ENCODE results near the gene ALAS1. TPM values are rescaled to one million over a fixed set of nuclear protein-coding genes. Genes with fewer than 3 reads are reported as not detected.

Gene ALAS1
- total and polyA plus RNA-seq, 2 experiments from 2014 or later: 30.4 to 33.9 TPM

DNA sequence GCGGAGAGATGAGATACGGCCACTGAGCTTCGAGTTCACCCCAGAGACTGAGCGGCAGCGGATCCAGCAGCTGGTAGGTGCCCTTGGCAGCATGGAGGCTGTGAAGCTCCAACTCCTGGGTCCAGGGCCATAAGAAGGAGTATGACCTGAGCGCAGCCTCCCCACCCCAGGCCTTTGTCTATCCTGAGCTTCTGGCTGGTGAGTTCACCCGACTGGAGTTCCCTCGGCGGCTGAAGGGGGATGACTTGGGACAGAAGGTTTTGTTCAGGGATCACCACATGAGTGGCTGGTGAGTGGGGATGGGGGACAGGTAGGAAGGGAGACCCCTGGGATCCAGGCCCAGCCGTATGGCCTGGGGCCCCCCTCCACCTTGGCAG is 50.2 kb downstream of the ALAS1 start:
- TF ChIP-seq EZH2phosphoT487 (IDR thresholded peaks at IDR 0.05; ENCODE audit: insufficient read depth, low read depth) (no peak), EZH2 (IDR thresholded peaks at IDR 0.05; ENCODE audit: insufficient read depth, poor library complexity, severe bottlenecking) (no peak)
- no peaks in the 10 kb centered on the region for H3K9me2 ChIP-seq (ENCODE audit: insufficient read depth)
- 94 to 97% methylated on average over 10 of the region's 10 CpGs for WGBS, 2 experiments (ENCODE audit: low coverage in 1 of 2, low lambda C conversion rate in 2 of 2, missing lambda C conversion rate in 2 of 2)
- peaks cover 6% of the 10 kb centered on the region; the same call in 1 of the 2 replicates for H3K36me3 ChIP-seq (ENCODE audit: low read depth)
- peaks cover 10% of the 10 kb centered on the region; the same call in 1 of the 2 replicates for H3K79me2 ChIP-seq (ENCODE audit: insufficient read depth)
- no peak overlapping the region for H3K9ac ChIP-seq
- H3K27ac ChIP-seq: no peak overlapping the region
- peaks cover 35% of the 10 kb centered on the region for H3F3A ChIP-seq (ENCODE audit: insufficient read depth)
- H3K4me1 ChIP-seq (ENCODE audit: insufficient read depth): peaks cover 18% of the 10 kb centered on the region
- in situ Hi-C loops (cut with MboI): no loop called here
- no peaks in the 10 kb centered on the region for H4K20me1 ChIP-seq (ENCODE audit: insufficient read depth)
- no peak for DNase-seq
- no peak overlapping the region for H3K4me3 ChIP-seq
- no peak overlapping the region for H3K4me2 ChIP-seq (ENCODE audit: unreplicated experiment)
- no peaks in the 10 kb centered on the region for H3K27me3 ChIP-seq (replicated peaks; ENCODE audit: insufficient read depth)
- no peak overlapping the region for H2AFZ ChIP-seq
- no peaks in the 10 kb centered on the region for H3K9me3 ChIP-seq (ENCODE audit: low read depth)

DNA sequence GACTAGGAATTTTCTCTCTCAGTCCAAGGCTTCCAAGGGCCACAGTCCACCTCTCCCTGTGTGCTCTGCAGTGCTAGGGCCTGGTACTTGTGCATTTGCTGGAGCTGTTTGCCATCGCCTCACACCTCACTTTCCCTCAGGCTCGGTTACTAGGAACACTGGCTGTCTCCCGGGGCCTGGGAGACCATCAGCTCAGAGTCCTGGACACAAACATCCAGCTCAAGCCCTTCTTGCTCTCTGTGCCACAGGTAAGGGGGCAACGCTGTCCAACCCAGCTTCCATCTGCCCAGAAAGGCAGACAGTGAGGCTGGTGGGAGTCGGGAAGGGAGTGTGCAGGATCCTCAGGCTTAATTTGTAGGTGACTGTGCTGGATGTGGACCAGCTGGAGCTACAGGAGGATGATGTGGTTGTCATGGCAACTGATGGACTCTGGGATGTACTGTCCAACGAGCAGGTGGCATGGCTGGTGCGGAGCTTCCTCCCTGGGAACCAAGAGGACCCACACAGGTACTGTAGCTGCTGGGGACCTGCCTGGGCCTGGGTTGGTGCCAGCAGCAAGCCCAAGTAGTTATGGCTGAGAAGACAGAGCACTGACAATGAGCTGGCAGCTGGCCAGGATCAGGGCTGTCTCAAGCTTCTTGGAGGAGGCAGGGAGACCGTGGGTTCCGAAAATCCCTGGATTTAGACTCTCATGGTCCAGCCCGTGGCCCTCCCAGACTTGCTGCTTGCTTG is 51.0 kb downstream of the ALAS1 start:
- H3K36me3 ChIP-seq (ENCODE audit: low read depth): peaks cover 6% of the 10 kb centered on the region
- no peaks in the 10 kb centered on the region for H3K27me3 ChIP-seq (replicated peaks; ENCODE audit: insufficient read depth)
- TF ChIP-seq EZH2phosphoT487 (IDR thresholded peaks at IDR 0.05; ENCODE audit: insufficient read depth, low read depth) (no peak), EZH2 (IDR thresholded peaks at IDR 0.05; ENCODE audit: insufficient read depth, poor library complexity, severe bottlenecking) (no peak)
- H2AFZ ChIP-seq: no peak overlapping the region
- H3K9ac ChIP-seq: no peak overlapping the region
- WGBS, 2 experiments (ENCODE audit: low coverage in 1 of 2, low lambda C conversion rate in 2 of 2, missing lambda C conversion rate in 2 of 2): 57 to 64% methylated on average over 10 of the region's 10 CpGs
- peak; percentile 25 for DNase-seq
- peaks cover 18% of the 10 kb centered on the region; the same call in 1 of the 2 replicates for H3K79me2 ChIP-seq (ENCODE audit: insufficient read depth)
- H3K4me1 ChIP-seq (ENCODE audit: insufficient read depth): peaks cover 20% of the 10 kb centered on the region
- in situ Hi-C loops (cut with MboI): no loop called here
- H4K20me1 ChIP-seq (ENCODE audit: insufficient read depth): no peaks in the 10 kb centered on the region
- H3K9me3 ChIP-seq (ENCODE audit: low read depth): no peaks in the 10 kb centered on the region
- no peaks in the 10 kb centered on the region for H3K9me2 ChIP-seq (ENCODE audit: insufficient read depth)
- peaks cover 38% of the 10 kb centered on the region for H3F3A ChIP-seq (ENCODE audit: insufficient read depth)
- H3K4me2 ChIP-seq (ENCODE audit: unreplicated experiment): no peak overlapping the region
- H3K4me3 ChIP-seq: no peak overlapping the region
- H3K27ac ChIP-seq: no peak overlapping the region

DNA sequence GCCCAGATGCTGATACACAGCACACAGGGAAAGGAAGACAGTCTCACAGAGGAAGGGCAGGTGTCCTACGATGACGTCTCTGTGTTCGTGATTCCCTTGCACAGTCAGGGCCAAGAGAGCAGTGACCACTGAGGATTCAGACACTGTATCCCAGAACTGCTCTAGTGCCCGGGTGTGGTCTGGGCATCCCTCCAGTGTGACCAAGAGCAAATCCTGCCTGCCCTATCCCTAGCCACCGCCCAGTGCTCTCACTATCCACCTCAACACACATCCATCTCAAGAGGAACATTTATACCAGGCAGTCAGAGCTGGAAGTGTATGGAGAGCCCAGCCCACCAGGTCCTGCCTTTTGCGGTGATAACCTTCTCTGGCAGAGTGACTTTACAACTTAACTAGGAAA is 51.7 kb downstream of the ALAS1 start:
- no peak for TF ChIP-seq EZH2 (IDR thresholded peaks at IDR 0.05; ENCODE audit: insufficient read depth, poor library complexity, severe bottlenecking)
- no peak for TF ChIP-seq EZH2phosphoT487 (IDR thresholded peaks at IDR 0.05; ENCODE audit: insufficient read depth, low read depth)
- 71 to 86% methylated on average over 6 of the region's 6 CpGs for WGBS, 2 experiments (ENCODE audit: low coverage in 1 of 2, low lambda C conversion rate in 2 of 2, missing lambda C conversion rate in 2 of 2)
- Histone ChIP-seq H3K9ac (no peak overlapping the region), H3K4me2 (ENCODE audit: unreplicated experiment) (no peak overlapping the region), H2AFZ (no peak overlapping the region), H4K20me1 (ENCODE audit: insufficient read depth) (no peaks in the 10 kb centered on the region), H3K9me2 (ENCODE audit: insufficient read depth) (no peaks in the 10 kb centered on the region), H3K27ac (no peak overlapping the region), H3F3A (ENCODE audit: insufficient read depth) (peaks cover 35% of the 10 kb centered on the region), H3K9me3 (ENCODE audit: low read depth) (no peaks in the 10 kb centered on the region), H3K4me1 (ENCODE audit: insufficient read depth) (peaks cover 14% of the 10 kb centered on the region), H3K79me2 (ENCODE audit: insufficient read depth) (peaks cover 25% of the 10 kb centered on the region; the same call in 1 of the 2 replicates), H3K27me3 (replicated peaks; ENCODE audit: insufficient read depth) (no peaks in the 10 kb centered on the region), H3K36me3 (ENCODE audit: low read depth) (peaks cover 10% of the 10 kb centered on the region), H3K4me3 (no peak overlapping the region)
- in situ Hi-C loops (cut with MboI): no loop called here
- no peak for DNase-seq

DNA sequence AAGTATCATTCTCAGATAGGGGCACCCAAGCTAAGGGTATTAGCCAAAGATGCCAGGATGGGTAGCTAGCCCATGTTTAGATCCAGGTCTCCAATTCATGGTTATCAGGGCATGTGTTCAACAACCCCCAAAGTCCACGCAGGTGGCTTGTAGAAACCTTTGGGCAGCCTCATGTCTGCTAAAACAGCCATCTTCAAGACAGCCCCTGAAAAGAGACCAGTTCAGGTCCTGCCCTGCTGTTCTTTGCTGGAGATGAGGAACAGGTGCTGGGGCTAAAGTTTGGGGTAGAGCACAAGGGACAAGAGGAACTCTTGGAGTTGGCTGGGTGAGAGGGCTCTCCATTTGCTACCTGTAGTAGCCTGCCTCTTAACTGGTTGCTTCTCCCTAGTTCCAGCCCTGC is 52.2 kb downstream of the ALAS1 start:
- in situ Hi-C loops (cut with MboI): no loop called here
- Histone ChIP-seq H3F3A (ENCODE audit: insufficient read depth) (peaks cover 32% of the 10 kb centered on the region; the same call in 1 of the 2 replicates), H3K36me3 (ENCODE audit: low read depth) (peaks cover 12% of the 10 kb centered on the region), H3K27ac (no peak overlapping the region), H3K27me3 (replicated peaks; ENCODE audit: insufficient read depth) (no peaks in the 10 kb centered on the region), H3K9me2 (ENCODE audit: insufficient read depth) (no peaks in the 10 kb centered on the region), H3K9me3 (ENCODE audit: low read depth) (no peaks in the 10 kb centered on the region), H3K4me1 (ENCODE audit: insufficient read depth) (peaks cover 10% of the 10 kb centered on the region), H3K4me3 (no peak overlapping the region), H2AFZ (no peak overlapping the region), H3K4me2 (ENCODE audit: unreplicated experiment) (no peak overlapping the region), H4K20me1 (ENCODE audit: insufficient read depth) (no peaks in the 10 kb centered on the region), H3K9ac (no peak overlapping the region), H3K79me2 (ENCODE audit: insufficient read depth) (peaks cover 28% of the 10 kb centered on the region)
- TF ChIP-seq EZH2phosphoT487 (IDR thresholded peaks at IDR 0.05; ENCODE audit: insufficient read depth, low read depth) (no peak), EZH2 (IDR thresholded peaks at IDR 0.05; ENCODE audit: insufficient read depth, poor library complexity, severe bottlenecking) (no peak)
- 95 to 100% methylated on average over 1 of the region's 1 CpG for WGBS, 2 experiments (ENCODE audit: low coverage in 1 of 2, low lambda C conversion rate in 2 of 2, missing lambda C conversion rate in 2 of 2)
- no peak for DNase-seq
